ENCODE measurements around the gene CEP83.

- TF ChIP-seq EZH2 (IDR thresholded peaks at IDR 0.05; ENCODE audit: borderline replicate concordance, low read depth, low read length, severe bottlenecking) (no peak), CTCF (IDR thresholded peaks at IDR 0.05; ENCODE audit: borderline replicate concordance, extremely low read depth, low read length, poor library complexity, severe bottlenecking) (no peak)
Observed at GRCh38 chr12:94390130-94390485, 69.6 kb downstream of the CEP83 start.

All from DND-41 (cell line).